ENCODE measurements around the gene ERCC1. TPM values are rescaled to one million over a fixed set of nuclear protein-coding genes. Genes with fewer than 3 reads are reported as not detected.

ERCC1 gene
- total and polyA plus RNA-seq, 5 experiments from 2014 or later: 32.2 to 61.0 (median 38.6) TPM

GRCh38 chr19:45402298-45403061, 21.2 kb downstream of the ERCC1 start:
- POLR2A ChIA-PET: interaction anchor here (0.8 to 0.9 kb wide), 3 partner anchors 10 to 83 kb away, joined by 3 to 4 read pairs (median 3); no protein-coding TSS in a partner anchor
- Mint-ChIP-seq H3K4me1 (peaks cover 21 to 47% (median 41%) of the 10 kb centered on the region in 4 donors), H3K36me3 (no peaks in the 10 kb centered on the region), H3K27ac (no peak overlapping the region), H3K4me3 (peak overlapping the region in 1 of 10 donors; percentile 5), H3K9me3 (peaks cover 0 to 3% (median 0%) of the 10 kb centered on the region in 9 donors), H3K27me3 (peaks cover 20 to 65% (median 30%) of the 10 kb centered on the region in 5 donors)
- ATAC-seq: no peak
- peak in 6 of 10 donors; percentile 12 to 39 (median 29) for DNase-seq

- no peak for DNase-seq
- peaks cover 0 to 3% (median 0%) of the 10 kb centered on the region in 9 donors for H3K9me3 Mint-ChIP-seq
- no peak overlapping the region for H3K27ac Mint-ChIP-seq
- H3K4me1 Mint-ChIP-seq: peaks cover 20 to 46% (median 38%) of the 10 kb centered on the region in 4 donors
- peak overlapping the region in 1 of 10 donors; percentile 50 for H3K4me3 Mint-ChIP-seq
- POLR2A ChIA-PET: interaction anchor here (0.8 kb wide), 1 partner anchor 84 kb away, joined by 4 read pairs; no protein-coding TSS in a partner anchor
- peaks cover 20 to 71% (median 32%) of the 10 kb centered on the region in 5 donors for H3K27me3 Mint-ChIP-seq
- no peaks in the 10 kb centered on the region for H3K36me3 Mint-ChIP-seq
- ATAC-seq: no peak
Measured at GRCh38 chr19:45401815-45402214, 21.9 kb downstream of the ERCC1 start.

GRCh38 chr19:45400192-45400591, 23.5 kb downstream of the ERCC1 start:
- POLR2A ChIA-PET: interaction anchor here (0.7 kb wide), 1 partner anchor 1226 kb away, joined by 4 read pairs; no protein-coding TSS in a partner anchor
- Mint-ChIP-seq H3K4me3 (no peak overlapping the region), H3K4me1 (peaks cover 13 to 31% (median 30%) of the 10 kb centered on the region in 4 donors), H3K27ac (no peak overlapping the region), H3K36me3 (no peaks in the 10 kb centered on the region), H3K27me3 (peaks cover 19 to 77% (median 38%) of the 10 kb centered on the region in 5 donors), H3K9me3 (peaks cover 0 to 3% (median 0%) of the 10 kb centered on the region in 9 donors)
- DNase-seq (no peak), ATAC-seq (no peak)

- no peak overlapping the region for H3K4me3 Mint-ChIP-seq
- H3K9me3 Mint-ChIP-seq: peaks cover 0 to 3% (median 0%) of the 10 kb centered on the region in 9 donors
- peaks cover 8 to 42% (median 26%) of the 10 kb centered on the region in 5 donors for H3K27me3 Mint-ChIP-seq
- DNase-seq: no peak
- H3K27ac Mint-ChIP-seq: no peak overlapping the region
- POLR2A ChIA-PET: interaction anchor here (0.6 kb wide), 1 partner anchor 314 kb away, joined by 3 read pairs; no protein-coding TSS in a partner anchor
- no peak for ATAC-seq
- H3K36me3 Mint-ChIP-seq: no peaks in the 10 kb centered on the region
- H3K4me1 Mint-ChIP-seq: peaks cover 7 to 17% (median 11%) of the 10 kb centered on the region in 4 donors
Measured at GRCh38 chr19:45395821-45396617, 27.7 kb downstream of the ERCC1 start.

- Mint-ChIP-seq H3K27ac (no peak overlapping the region), H3K27me3 (peaks cover 3 to 23% (median 12%) of the 10 kb centered on the region in 5 donors), H3K4me3 (no peak overlapping the region)
Measured at GRCh38 chr19:45391871-45392665, 31.6 kb downstream of the ERCC1 start.

GRCh38 chr19:45391346-45391745, 32.4 kb downstream of the ERCC1 start:
- H3K4me3 Mint-ChIP-seq: no peak overlapping the region
- no peak for DNase-seq
- H3K36me3 Mint-ChIP-seq: no peaks in the 10 kb centered on the region
- H3K9me3 Mint-ChIP-seq: no peaks in the 10 kb centered on the region
- peaks cover 3 to 26% (median 12%) of the 10 kb centered on the region in 5 donors for H3K27me3 Mint-ChIP-seq
- no peak for ATAC-seq
- POLR2A ChIA-PET: interaction anchor here (0.6 to 1.5 kb wide), 3 partner anchors 12 to 66 kb away, joined by 3 to 10 read pairs (median 4); no protein-coding TSS in a partner anchor
- no peak overlapping the region for H3K27ac Mint-ChIP-seq
- peaks cover 0 to 5% (median under 1%) of the 10 kb centered on the region in 4 donors for H3K4me1 Mint-ChIP-seq

More at GRCh38 chr19:45391871-45392665, 31.6 kb downstream of the ERCC1 start:
- POLR2A ChIA-PET: interaction anchor here (0.6 to 1.5 kb wide), 3 partner anchors 11 to 65 kb away, joined by 3 to 10 read pairs (median 4); no protein-coding TSS in a partner anchor
- Mint-ChIP-seq H3K9me3 (no peaks in the 10 kb centered on the region), H3K36me3 (no peaks in the 10 kb centered on the region), H3K4me1 (peaks cover 0 to 8% (median under 1%) of the 10 kb centered on the region in 4 donors)
- ATAC-seq (no peak), DNase-seq (no peak)

GRCh38 chr19:45385392-45386221, 38.1 kb downstream of the ERCC1 start:
- POLR2A ChIA-PET: interaction anchor here (0.6 kb wide), 1 partner anchor 104 kb away, joined by 4 read pairs; no protein-coding TSS in a partner anchor
- Mint-ChIP-seq H3K36me3 (no peaks in the 10 kb centered on the region), H3K27ac (no peak overlapping the region), H3K4me1 (peaks cover 0 to 8% (median 5%) of the 10 kb centered on the region in 4 donors), H3K9me3 (no peaks in the 10 kb centered on the region), H3K4me3 (peak overlapping the region in 1 of 10 donors; percentile 3), H3K27me3 (peaks cover 14 to 44% (median 19%) of the 10 kb centered on the region in 5 donors)
- DNase-seq (no peak), ATAC-seq (peak; percentile 53 to 57)

GRCh38 chr19:45382426-45382825, 41.3 kb downstream of the ERCC1 start:
- no peak for ATAC-seq

GRCh38 chr19:45380107-45380506, 43.6 kb downstream of the ERCC1 start:
- Mint-ChIP-seq H3K4me1 (peaks cover 0 to 4% (median 2%) of the 10 kb centered on the region in 4 donors), H3K9me3 (no peaks in the 10 kb centered on the region), H3K4me3 (no peak overlapping the region), H3K36me3 (no peaks in the 10 kb centered on the region), H3K27ac (no peak overlapping the region), H3K27me3 (peaks cover 4 to 18% (median 7%) of the 10 kb centered on the region in 5 donors)
- ATAC-seq (no peak), DNase-seq (no peak)
- POLR2A ChIA-PET: no interaction called here

More at GRCh38 chr19:45382426-45382825, 41.3 kb downstream of the ERCC1 start:
- H3K4me3 Mint-ChIP-seq: no peak overlapping the region
- DNase-seq: no peak
- H3K9me3 Mint-ChIP-seq: no peaks in the 10 kb centered on the region
- H3K36me3 Mint-ChIP-seq: no peaks in the 10 kb centered on the region
- H3K4me1 Mint-ChIP-seq: peaks cover 0 to 8% (median 5%) of the 10 kb centered on the region in 4 donors
- peaks cover 10 to 36% (median 19%) of the 10 kb centered on the region in 5 donors for H3K27me3 Mint-ChIP-seq
- POLR2A ChIA-PET: no interaction called here
- H3K27ac Mint-ChIP-seq: no peak overlapping the region

- ATAC-seq (no peak), DNase-seq (no peak)
- Mint-ChIP-seq H3K36me3 (no peaks in the 10 kb centered on the region), H3K9me3 (no peaks in the 10 kb centered on the region), H3K4me1 (no peaks in the 10 kb centered on the region), H3K4me3 (no peak overlapping the region), H3K27ac (peak overlapping the region in 1 of 10 donors; percentile 33), H3K27me3 (peaks cover 0 to 5% (median 0%) of the 10 kb centered on the region in 5 donors)
- POLR2A ChIA-PET: interaction anchor here (0.6 kb wide), 1 partner anchor 77 kb away, joined by 5 read pairs; no protein-coding TSS in a partner anchor
Measured at GRCh38 chr19:45376045-45376724, 47.5 kb downstream of the ERCC1 start.

Data from naive thymus-derived CD8-positive, alpha-beta T cell (primary cell).